Loucy (cell line): ENCODE measurements around the gene TIPRL.

ENCODE experiments used
- EZH2phosphoT487 ChIP-seq: fragments of 200-600 bp; IDR thresholded peaks from 2 replicates; pipeline ENCODE4 v1.6.1; 2018; ENCODE audit warnings: antibody characterized with exemption, mild to moderate bottlenecking, moderate library complexity, borderline replicate concordance
- TF ChIP-seq, protein P1 (sequence below): fragments of 200-600 bp; sonication (generic); conservative IDR thresholded peaks from 2 replicates; pipeline ENCODE4 v1.5.1; 2014; ENCODE audit warnings: mild to moderate bottlenecking, antibody characterized with exemption, low read length

DNA sequence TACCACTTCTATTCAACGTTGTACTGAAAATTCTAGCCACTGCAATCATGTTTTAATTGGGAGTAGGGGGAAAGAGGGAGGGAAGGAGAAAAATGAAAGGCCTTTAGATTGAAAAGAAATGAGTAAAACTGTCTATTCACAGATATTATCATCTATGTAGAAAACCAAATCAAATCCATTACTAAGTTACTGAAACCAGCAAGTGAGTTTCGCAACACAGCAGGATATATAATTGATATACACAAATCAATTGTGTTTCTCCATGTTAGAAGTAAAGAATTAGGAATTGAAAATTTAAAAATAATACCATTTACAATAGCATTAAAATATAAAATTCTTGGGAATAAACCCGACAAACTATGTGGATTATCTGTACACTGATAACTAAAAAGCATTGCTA lies 66.3 kb downstream of the TIPRL start:
- TF ChIP-seq, protein P1, sequence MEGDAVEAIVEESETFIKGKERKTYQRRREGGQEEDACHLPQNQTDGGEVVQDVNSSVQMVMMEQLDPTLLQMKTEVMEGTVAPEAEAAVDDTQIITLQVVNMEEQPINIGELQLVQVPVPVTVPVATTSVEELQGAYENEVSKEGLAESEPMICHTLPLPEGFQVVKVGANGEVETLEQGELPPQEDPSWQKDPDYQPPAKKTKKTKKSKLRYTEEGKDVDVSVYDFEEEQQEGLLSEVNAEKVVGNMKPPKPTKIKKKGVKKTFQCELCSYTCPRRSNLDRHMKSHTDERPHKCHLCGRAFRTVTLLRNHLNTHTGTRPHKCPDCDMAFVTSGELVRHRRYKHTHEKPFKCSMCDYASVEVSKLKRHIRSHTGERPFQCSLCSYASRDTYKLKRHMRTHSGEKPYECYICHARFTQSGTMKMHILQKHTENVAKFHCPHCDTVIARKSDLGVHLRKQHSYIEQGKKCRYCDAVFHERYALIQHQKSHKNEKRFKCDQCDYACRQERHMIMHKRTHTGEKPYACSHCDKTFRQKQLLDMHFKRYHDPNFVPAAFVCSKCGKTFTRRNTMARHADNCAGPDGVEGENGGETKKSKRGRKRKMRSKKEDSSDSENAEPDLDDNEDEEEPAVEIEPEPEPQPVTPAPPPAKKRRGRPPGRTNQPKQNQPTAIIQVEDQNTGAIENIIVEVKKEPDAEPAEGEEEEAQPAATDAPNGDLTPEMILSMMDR = no peak
- TF ChIP-seq EZH2phosphoT487 = no peak
